GM12891 (cell line): Measurements from ENCODE around the gene SPPL2A.

Experiments used
- DNase-seq: peaks from one replicate; pipeline ENCODE4 v3.0.0; 2011; ENCODE audit warnings: low spot score; ENCODE audit not compliant: insufficient read length
- FAIRE-seq: peaks from 2 replicates; lab custom pipeline; 2011; peaks lifted over from hg19 to GRCh38; lab: Jason Lieb, UNC
- PAX5 ChIP-seq: IDR thresholded peaks from 2 replicates; pipeline ENCODE4 v1.6.1; 2011; ENCODE audit warnings: low read length, moderate library complexity, mild to moderate bottlenecking; ENCODE audit not compliant: insufficient read depth, severe bottlenecking
- POLR2A ChIP-seq: IDR thresholded peaks from 2 replicates; pipeline ENCODE4 v1.6.1; 2011; ENCODE audit warnings: low read depth, low read length, control low read depth
- POLR2AphosphoS5 ChIP-seq: IDR thresholded peaks from 2 replicates; pipeline ENCODE4 v1.6.1; 2011; ENCODE audit warnings: low read depth, low read length, control low read depth
- POU2F2 ChIP-seq: IDR thresholded peaks from 2 replicates; pipeline ENCODE4 v1.6.1; 2011; ENCODE audit warnings: low read depth, mild to moderate bottlenecking, control low read depth, low read length, moderate library complexity
- SPI1 ChIP-seq: IDR thresholded peaks from 2 replicates; pipeline ENCODE4 v1.6.1; 2011; ENCODE audit warnings: low read depth, low read length, control low read depth
- TAF1 ChIP-seq: IDR thresholded peaks from 2 replicates; pipeline ENCODE4 v1.6.1; 2011; ENCODE audit warnings: low read depth, low read length, control low read depth

SPPL2A gene

DNA sequence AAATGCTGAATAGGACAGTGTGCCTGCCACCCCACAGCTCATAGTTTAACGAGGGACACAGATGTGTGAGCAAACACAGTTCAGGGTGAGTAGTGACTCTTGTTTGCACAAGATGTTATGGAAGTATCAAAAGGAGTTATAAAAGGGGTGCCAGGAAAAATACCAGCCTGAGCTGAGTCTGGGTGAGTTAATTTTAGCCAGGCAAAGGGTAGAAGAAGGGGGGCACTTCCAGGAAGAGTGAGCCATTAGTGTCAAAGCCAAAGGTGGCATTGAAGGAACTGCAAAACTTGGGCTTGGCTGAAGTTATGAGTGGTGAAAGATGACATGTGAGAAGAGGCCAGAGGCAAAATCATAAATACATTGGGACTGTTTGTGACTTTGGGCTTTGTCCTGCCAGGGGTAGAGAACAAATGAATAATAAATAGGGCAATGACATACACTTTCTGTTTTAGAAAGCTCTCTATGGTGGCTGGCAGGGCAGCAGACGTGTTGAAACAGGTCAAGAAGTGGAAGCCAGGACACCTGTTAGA, 1.9 kb upstream of the SPPL2A start:
- DNase-seq (no peak), FAIRE-seq (no peak)
- no peak for TF ChIP-seq PAX5
- no peak for TF ChIP-seq POU2F2
- TF ChIP-seq POLR2AphosphoS5: no peak
- no peak for TF ChIP-seq POLR2A
- no peak for TF ChIP-seq SPI1
- TF ChIP-seq TAF1: no peak

DNA sequence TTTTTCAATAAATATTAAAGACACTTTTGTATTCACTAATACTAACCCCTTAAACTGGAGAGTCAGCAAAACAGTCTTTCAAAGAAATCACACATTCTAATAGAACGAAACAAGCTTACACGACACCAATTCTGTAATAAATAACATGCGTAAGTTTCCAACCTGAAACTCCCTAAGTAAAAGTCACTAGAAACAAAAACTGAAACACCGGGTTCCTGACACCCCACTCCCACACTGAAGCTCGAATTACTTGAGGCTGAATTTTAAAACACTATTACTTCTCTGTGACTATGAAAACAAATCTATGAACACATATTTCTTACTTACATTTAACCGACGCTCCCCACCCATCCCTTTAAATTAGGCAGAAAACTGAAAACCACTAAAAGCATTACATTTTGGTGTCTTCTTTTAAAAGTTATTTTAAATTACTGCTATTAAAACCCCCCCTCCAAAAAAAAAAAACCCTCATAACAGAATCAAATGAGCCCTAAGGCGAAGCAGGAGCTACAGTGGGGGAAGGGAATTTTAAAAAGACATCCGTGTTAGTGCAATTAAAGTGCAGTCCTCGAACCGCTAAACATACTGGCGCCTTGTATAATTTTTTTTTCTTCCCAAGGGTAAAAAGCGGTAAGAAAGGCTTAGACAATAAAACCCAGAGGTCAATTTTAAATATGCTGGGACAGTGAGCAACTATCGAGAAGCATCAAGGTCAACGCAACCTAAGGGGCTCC, 878 bp downstream of the SPPL2A start:
- FAIRE-seq (no peak), DNase-seq (peak; percentile 25)
- no peak for TF ChIP-seq PAX5
- TF ChIP-seq POLR2AphosphoS5: no peak
- TF ChIP-seq TAF1: no peak
- TF ChIP-seq POLR2A: no peak
- no peak for TF ChIP-seq SPI1
- TF ChIP-seq POU2F2: no peak

DNA sequence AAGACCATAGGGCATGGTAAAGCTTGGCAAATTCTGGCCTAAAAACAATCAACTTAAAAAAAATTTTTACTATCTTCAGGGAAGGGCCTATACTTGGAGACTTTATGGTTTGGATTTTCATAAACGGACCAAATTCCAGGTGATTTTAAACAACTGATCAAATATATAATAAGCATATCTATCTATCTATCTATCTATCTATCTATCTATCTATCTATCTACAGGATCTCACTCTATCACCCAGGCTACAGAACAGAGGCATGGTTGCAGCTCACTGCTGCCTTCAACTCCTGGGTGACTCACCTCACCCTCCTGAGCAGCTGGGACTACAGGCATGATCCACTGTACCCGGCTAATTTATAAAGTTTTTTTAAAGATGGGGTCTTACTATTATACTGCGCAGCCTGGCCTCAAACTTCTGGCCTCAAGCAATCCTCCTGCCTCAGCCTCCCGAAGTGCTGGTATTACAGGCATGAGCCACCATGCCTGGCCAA, 6.7 kb downstream of the SPPL2A start:
- DNase-seq (no peak), FAIRE-seq (no peak)
- no peak for TF ChIP-seq TAF1
- no peak for TF ChIP-seq SPI1
- no peak for TF ChIP-seq POLR2AphosphoS5
- no peak for TF ChIP-seq POU2F2
- no peak for TF ChIP-seq PAX5
- TF ChIP-seq POLR2A: no peak

DNA sequence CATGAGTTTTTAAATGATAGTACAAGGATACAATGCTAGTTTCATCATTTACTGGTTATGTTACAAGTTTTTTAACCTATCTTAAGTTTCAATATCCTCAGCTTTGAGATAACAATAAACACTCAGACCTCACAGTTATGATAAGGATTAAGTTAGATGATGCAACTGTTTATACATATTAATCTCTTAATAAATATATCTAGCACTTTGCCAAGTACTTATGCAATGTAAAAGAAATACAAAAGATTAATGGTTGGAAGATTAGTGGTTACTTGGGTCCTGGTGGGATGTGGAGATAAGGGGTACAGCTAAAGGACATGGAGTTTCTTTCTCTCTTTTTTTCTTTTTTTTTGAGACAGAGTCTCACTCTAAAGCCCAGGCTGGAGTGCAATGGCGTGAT, 12.0 kb downstream of the SPPL2A start:
- DNase-seq: no peak
- TF ChIP-seq PAX5: no peak
- no peak for TF ChIP-seq SPI1
- TF ChIP-seq TAF1: no peak
- FAIRE-seq: no peak

DNA sequence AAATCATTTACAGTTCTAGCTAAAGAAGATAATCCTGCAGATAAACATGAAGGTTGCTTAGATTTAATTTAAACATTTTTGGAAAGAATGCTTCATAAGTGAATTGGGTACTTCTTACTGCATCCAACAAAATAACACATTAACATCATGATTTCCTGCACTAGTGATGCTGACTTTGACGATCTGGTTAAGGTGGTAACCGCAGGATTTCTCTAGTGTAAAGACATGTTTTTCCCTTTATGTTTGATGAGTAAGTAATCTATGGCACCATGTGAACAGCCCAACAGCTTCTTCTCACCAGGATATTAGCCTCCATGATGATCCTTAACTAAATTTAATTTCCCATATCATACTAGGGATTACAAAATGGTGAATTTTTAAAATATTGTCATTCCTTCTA, 14.1 kb downstream of the SPPL2A start:
- DNase-seq: no peak
- no peak for FAIRE-seq
- no peak for TF ChIP-seq SPI1
- no peak for TF ChIP-seq PAX5
- TF ChIP-seq POU2F2: no peak
- TF ChIP-seq POLR2A: no peak
- no peak for TF ChIP-seq TAF1
- TF ChIP-seq POLR2AphosphoS5: no peak

DNA sequence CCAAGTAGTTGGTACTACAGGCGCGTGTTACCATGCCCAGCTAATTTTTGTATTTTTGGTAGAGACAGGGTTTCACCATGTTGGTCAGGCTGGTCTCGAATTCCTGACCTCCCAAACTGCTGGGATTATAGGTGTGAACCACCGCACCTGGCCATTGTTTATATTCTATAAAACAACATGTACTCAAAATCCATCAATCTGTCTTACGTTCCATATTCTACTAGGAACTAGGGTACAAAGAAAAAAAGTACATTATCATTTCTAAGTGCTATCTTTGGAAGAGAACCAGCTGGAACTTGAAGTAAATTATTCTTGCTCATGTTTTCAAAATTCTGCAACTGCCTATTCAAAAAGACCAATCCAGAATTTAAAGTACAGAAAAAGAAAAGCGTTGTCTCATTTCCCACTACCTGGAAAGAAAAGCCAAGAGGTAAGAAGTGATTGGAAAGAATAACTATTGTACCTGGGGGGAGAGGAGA, 15.2 kb downstream of the SPPL2A start:
- no peak for FAIRE-seq
- no peak for TF ChIP-seq POLR2A
- no peak for TF ChIP-seq TAF1
- TF ChIP-seq POU2F2: no peak
- no peak for TF ChIP-seq POLR2AphosphoS5
- TF ChIP-seq PAX5: no peak
- no peak for TF ChIP-seq SPI1

DNA sequence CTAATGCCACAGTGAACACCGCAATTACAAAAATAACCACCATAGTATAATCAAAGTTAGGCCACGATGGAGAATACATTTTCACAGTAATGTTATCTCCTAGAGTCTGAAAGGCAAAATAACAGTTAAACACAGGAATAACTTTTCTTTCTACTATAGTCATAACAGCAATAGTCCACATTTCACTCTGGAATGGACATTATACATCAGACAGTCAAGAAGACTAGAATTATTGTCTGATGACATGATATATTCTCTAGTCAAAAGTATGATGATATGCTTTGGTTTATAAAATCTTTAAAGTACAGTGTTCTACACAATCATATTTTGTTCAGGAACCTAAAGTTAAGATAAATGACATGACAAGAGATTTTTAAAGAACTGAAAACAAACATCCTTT, 18.0 kb downstream of the SPPL2A start:
- FAIRE-seq (no peak), DNase-seq (no peak)
- no peak for TF ChIP-seq TAF1
- TF ChIP-seq POLR2A: no peak
- TF ChIP-seq SPI1: no peak
- no peak for TF ChIP-seq PAX5
- TF ChIP-seq POU2F2: no peak
- TF ChIP-seq POLR2AphosphoS5: no peak

More for the DNA sequence above, 15.2 kb downstream of the SPPL2A start:
- DNase-seq: no peak

DNA sequence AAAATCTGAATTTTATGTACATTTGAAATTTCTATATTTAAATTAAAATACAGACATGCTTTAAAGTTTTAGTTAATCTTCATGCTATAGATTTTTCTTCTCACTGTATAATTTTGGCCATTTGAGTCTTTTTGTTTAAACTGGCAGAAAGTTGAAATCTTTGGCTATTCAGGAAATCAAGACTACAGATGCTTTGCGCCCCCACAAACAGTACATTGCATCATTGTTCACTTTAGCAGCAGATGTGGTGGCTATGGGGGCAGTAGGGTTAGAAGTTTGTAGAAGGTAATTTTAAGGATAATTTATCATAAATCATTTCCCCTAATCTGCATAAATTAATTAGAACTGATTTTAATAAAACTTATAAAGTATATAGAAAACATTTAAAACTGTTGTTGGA, 20.9 kb downstream of the SPPL2A start:
- DNase-seq (no peak), FAIRE-seq (no peak)
- TF ChIP-seq PAX5 (no peak), POU2F2 (no peak), TAF1 (no peak), POLR2AphosphoS5 (no peak), SPI1 (no peak), POLR2A (no peak)

DNA sequence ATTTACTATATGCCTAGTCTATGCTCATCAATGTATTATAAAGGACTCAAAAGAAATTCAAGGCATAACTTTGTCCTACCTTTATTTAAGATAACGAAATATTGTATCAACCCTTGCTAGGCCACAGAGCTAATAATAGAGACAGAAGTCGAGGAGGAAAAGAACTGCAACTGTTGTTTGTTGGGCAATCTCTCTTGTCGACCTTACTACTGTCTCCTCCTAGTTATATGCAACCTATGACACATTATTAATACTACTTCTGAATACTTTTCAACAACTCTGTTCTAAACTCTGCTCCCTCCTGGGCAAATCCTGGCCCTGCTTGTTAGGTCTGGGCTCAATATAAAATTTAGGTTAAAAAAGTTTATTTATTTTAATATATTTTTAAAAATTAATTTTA, 24.6 kb downstream of the SPPL2A start:
- FAIRE-seq: no peak
- DNase-seq: no peak
- TF ChIP-seq TAF1: no peak
- TF ChIP-seq SPI1: no peak
- no peak for TF ChIP-seq POU2F2
- no peak for TF ChIP-seq POLR2A
- TF ChIP-seq PAX5: no peak
- TF ChIP-seq POLR2AphosphoS5: no peak

DNA sequence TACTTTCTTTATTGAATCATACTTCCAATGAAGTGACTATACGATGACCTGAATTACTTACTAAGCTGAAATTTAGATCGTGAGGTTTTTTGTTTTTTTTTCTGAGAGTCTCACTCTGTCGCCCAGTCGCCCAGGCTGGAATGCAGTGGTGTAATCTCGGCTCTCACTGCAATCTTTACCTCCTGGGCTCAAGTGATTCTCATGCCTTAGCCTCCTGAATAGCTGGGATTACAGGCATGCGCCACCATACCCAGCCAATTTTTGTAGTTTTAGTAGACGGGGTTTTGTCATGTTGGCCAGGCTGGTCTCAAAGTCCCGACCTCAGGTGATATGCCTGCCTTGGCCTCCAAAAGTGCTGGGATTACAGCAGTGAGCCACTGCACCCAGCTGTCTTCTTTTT, 28.7 kb downstream of the SPPL2A start:
- DNase-seq: no peak
- FAIRE-seq: no peak
- TF ChIP-seq TAF1: no peak
- no peak for TF ChIP-seq POU2F2
- no peak for TF ChIP-seq SPI1
- no peak for TF ChIP-seq POLR2A
